CD4-positive, alpha-beta T cell treated with Interleukin-4 for 4 hours (primary cell): Measurements from ENCODE around the gene CLEC2B.
"Not testable (repeated sequence)": the region's sequence is repeated elsewhere in the genome, so short reads cannot be mapped to it uniquely, and the experiment has no call there.

Experiments
- DNase-seq: peaks from one replicate; pipeline ENCODE4 v3.0.0-alpha.2; 2020

CLEC2B gene

DNA sequence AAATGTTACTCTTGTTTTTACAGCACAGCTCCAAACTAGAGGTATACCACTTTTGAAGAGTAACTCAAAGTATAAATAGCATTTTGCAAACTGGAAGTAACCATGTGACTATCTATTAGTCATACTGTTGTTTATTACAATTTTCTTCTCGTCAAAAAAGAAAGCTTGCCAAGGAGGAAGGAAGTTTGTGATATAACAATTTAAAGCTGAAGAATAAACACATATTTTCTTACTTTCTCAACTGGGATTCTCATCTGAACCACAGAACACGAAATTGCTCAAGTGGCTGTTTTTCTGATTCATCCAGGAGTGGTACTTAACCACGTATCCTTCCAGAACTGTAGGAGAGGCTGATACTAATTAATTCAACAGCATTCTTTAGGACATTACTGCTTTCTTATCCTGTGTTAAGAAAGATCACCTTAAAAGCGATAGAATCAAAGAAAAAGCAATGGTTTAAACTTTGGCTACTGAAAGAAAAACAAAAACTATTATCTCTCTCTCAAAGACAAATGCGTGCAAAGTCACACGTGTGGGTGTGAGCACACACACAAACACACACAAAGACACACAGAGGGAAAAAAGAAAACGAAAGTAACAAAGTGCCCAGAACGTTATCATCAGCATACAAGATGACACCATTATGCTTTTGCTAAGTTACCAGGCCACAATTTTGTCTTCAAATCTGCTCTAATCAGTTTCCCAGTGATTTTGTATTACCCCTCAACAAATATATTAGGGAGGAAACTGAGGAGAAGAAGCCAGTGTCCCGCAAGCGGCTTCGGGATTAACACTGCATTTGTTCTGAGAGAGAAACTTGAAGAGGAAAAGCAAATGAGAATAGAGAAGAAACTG is at the start of gene CLEC2B:
TSS of gene CLEC2B (minus strand) at position 48 of the 855 bp plus-strand sequence.
- peak; percentile 84 for DNase-seq

- DNase-seq = no peak
These were observed 42.6 kb upstream of the CLEC2B start for GRCh38 chr12:9911708-9912107.

DNA sequence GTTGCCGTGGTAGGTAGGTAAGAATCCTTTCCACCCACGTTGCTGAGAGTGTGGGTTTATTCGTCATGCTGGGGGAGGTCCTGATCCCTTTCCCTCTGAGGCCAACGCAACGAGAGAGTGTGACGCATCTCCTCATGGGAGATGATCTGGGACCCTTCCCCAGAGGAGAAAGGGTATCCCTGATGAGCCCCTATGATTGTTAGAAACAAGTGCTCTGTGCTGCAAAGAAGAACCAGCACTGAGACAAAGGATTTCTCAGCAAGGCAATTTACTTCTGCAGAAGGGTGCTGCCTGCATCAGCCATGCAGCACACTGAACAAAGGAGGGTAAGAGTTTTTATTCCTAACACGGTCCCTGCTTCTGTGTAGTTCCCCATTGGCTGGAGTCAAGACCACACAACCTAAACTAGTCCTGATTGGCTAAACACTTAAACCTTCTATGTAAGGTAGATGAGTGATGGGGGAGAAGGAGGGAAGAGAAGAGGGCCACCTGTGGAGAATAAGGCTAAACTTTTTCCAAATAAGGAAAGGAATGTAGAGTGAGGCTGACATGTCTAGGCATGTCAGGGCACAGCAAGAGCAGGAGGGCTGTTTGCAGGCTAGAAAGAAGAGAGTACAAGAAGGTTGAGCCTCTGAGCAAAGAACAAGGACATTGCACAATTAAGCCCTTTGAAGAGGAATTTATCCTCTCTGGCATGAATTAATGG is 41.7 kb upstream of the CLEC2B start:
- DNase-seq = no peak

DNA sequence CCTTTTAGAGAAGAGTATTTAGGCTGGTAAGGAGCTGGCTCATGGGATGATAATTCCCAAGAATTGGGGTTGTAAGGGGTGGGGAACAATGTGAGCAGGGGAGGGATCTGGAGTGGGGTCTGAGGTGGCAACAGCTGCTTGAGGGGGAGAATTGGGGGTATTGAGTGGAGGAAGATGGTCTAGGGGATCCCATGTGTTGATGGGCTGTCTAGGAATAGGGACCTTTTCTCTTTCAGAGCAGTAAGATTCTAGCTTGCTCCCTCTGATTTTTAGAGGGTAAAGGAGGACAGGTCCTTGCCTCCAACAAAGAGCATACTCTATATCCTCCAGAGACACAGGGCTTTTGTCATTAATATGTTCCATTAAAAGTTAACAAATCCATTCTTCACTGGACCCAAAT is 40.6 kb upstream of the CLEC2B start:
- DNase-seq = no peak

GRCh38 chr12:9908350-9908749 is 39.2 kb upstream of the CLEC2B start:
- DNase-seq = no peak

DNA sequence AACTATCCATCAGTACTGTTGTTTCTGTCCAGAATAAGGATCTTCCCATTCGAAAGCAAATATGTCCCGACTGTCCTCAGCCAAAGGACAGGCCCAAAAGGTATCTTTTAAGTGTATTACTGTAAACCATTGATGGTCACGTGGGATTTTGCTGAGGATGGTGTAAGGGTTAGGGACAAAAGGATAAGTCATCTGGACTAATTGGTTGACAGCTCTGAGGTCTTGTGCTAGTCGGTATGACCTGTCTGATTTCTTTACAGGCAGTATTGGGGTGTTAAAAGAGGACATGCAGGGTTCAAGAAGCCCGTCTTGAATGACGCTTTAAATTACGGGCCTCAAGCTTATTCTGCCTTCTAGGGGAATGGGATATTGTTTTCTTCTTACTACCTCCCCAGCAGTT is 38.6 kb upstream of the CLEC2B start:
- DNase-seq = no peak

- DNase-seq = peak; percentile 82
These were observed 37.7 kb upstream of the CLEC2B start for GRCh38 chr12:9906873-9907272.

GRCh38 chr12:9902539-9903228 is 33.5 kb upstream of the CLEC2B start:
- no peak for DNase-seq

DNA sequence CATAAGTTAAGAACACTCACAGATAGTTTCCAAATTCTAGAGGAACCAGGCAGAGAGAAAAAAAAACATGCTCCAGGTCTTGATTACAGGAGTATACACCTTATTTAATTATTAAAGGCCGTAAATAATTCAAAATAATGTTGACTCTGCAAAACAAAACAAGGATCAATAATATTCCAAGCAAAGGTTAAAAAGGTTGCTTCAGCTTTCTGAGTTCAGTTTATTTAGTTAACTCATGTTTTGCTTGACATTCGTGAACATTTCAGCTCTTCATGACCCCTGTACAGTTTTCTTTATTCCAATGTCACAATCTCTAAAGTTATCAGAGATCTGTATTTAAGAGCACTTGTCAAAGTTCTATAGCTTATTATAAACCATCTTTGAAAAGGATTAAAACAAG is 31.8 kb upstream of the CLEC2B start:
- no peak for DNase-seq

GRCh38 chr12:9899209-9899608 is 30.1 kb upstream of the CLEC2B start:
- DNase-seq = no peak

- DNase-seq = no peak
These were observed 28.4 kb upstream of the CLEC2B start for GRCh38 chr12:9897535-9897934.

DNA sequence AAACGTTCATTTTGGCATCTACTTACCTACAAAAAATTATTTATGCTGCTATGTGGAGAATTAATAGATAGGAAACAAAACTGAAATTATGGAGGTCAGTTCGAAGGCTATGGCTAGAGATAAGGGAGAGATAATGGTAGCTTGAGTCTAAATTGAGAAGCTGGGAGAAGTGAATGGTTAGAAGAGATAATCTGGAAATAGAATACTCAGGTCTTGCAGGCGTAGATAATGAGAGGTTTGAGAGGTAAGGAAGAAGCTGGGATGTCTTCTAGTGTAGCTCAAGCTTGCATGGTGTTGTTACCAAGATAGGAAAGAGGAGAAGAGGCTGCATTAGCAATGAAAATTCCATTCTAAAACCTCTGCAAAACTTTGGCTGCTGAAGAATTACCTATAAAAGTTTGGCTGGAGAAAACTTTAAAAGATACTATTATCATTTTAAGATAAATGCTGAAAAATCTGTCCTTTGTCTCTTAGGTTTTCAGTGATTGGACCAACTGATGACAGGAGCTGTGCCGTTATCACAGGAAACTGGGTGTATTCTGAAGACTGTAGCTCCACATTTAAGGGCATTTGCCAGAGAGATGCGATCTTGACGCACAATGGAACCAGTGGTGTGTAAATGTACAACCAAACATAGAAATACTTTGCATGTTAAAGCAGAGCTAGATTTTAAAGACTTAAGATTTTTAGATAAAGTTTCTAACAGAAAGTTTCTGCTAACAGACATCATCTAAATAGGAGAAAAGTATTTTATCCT is 26.2 kb upstream of the CLEC2B start:
- no peak for DNase-seq

GRCh38 chr12:9888665-9889273 is 19.6 kb upstream of the CLEC2B start:
- DNase-seq = peak; percentile 12

DNA sequence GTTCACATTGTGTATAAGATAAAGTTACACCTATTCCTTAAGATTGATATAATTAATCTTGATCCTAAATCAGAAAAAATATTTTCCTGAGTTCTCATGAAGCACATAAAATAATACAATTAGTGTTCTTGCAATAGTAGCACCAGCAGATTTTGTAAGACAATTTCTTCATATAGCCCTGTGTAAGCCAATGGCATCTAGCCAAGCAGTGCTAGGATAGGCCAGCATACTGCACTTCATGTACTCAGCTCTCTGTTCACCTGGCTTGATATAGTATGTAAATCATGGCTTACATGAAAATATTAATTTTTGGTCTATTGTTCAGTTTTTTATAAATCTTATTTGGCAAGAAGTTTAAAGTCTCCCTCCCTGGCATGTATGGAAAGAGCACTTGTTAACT is 14.0 kb upstream of the CLEC2B start:
- DNase-seq = no peak

GRCh38 chr12:9881988-9882387 is 12.8 kb upstream of the CLEC2B start:
- DNase-seq = no peak

DNA sequence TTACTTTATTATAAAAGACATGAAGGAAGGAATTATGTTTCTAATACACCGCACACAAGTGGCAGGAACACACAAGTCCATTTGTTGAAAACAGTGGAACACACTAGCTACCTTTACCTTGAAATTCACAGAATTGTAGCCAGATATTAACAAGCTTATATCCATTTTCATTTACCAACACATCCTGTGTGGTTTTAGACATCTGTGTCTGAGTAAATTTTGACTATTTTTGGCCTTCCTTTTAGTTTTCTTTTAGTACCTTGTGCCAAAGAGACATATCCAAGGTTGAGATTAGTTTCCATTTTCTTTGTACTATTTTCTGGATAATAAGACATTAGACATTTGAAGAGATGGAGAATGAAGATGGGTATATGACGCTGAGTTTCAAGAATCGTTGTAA is 12.1 kb upstream of the CLEC2B start, which contains the start of gene KLRF2:
TSS of gene KLRF2 (plus strand) at position 244 of the 400 bp plus-strand sequence. CDS start at position 351, 107 bp downstream.
- DNase-seq = no peak

GRCh38 chr12:9880532-9881078 is 11.5 kb upstream of the CLEC2B start:
- DNase-seq = no peak

GRCh38 chr12:9876120-9876519 is 7.0 kb upstream of the CLEC2B start:
- DNase-seq = not testable (repeated sequence)

DNA sequence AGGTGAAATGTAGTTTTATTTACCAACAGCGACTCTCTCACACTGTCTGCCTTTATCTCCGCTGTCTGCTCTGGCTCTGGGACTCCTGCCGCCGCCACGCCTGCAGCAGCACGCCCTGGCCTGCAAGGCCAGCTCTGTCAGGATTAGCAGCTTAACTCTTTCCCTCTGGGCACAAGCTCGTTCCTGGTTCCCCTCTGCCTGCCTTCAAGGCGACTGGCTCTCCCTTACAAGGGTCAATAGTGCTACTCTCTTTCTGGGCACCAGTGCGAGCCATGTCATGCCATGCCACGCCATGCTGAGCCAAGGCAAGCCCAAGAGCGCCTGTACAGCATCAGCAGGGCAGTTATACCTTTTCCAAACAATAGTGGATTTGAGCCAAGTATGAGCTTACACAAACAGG is 3.6 kb upstream of the CLEC2B start:
- no peak for DNase-seq

- no peak for DNase-seq
These were observed 3.0 kb upstream of the CLEC2B start for GRCh38 chr12:9872162-9872561.

- DNase-seq = peak; percentile 19
These were observed 1.2 kb upstream of the CLEC2B start for GRCh38 chr12:9870286-9870866.

GRCh38 chr12:9868951-9869306 is 225 bp downstream of the CLEC2B start:
- no peak for DNase-seq
